IPS DF 19.7 (cell line): ENCODE measurements around the gene QRICH1.
"Not testable (repeated sequence)": the region's sequence is repeated elsewhere in the genome, so short reads cannot be mapped to it uniquely, and the experiment has no call there.

Experiments
- DNase-seq: peaks from one replicate; pipeline ENCODE4 v3.0.0-alpha.2; 2013; ENCODE audit warnings: low read depth, low spot score

Gene QRICH1

GRCh38 chr3:49017229-49017970, 76.5 kb downstream of the QRICH1 start:
- DNase-seq = no peak

- no peak for DNase-seq
These were observed 77.2 kb downstream of the QRICH1 start for GRCh38 chr3:49016414-49017228.

DNA sequence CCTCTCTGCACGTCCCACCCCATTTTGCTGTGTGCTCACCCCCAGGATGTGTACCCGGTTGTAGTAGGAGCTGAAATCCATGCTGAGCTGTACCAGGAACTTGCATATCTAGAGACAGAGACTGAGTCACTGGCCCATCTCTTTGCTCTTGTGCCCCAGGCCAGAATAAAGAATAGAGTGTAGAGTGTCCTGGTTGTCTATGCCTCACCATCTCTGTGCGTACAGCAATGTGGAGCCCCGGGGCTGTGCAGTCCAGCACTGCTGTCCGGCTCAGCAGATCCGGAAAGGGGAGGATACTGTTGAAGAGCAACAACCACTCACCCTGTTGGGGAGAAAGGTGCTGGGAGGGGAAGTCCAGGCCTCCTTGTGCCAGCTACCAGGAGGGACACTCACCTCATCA, 78.1 kb downstream of the QRICH1 start:
- no peak for DNase-seq

DNA sequence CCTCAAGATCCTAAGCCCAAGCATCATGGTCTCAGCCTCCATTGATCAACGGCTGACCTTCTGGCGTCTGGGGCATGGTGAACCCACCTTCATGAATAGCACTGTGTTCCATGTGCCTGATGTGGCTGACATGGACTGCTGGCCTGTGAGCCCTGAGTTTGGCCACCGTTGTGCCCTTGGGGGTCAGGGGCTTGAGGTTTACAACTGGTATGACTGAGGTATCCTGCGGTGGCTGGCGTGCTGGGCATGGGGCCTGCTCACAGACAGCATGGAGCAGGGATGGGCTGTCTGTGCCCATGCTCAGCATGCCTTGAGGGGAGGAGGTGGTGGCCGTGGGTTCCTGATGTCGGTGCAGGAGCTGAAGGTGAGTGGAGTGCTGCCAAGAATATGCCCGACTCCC, 78.8 kb downstream of the QRICH1 start:
- no peak for DNase-seq

- DNase-seq = no peak
These were observed 79.9 kb downstream of the QRICH1 start for GRCh38 chr3:49013738-49014660.

GRCh38 chr3:49013113-49013737, 80.6 kb downstream of the QRICH1 start:
- no peak for DNase-seq

- no peak for DNase-seq
These were observed 81.3 kb downstream of the QRICH1 start for GRCh38 chr3:49012441-49013017.

DNA sequence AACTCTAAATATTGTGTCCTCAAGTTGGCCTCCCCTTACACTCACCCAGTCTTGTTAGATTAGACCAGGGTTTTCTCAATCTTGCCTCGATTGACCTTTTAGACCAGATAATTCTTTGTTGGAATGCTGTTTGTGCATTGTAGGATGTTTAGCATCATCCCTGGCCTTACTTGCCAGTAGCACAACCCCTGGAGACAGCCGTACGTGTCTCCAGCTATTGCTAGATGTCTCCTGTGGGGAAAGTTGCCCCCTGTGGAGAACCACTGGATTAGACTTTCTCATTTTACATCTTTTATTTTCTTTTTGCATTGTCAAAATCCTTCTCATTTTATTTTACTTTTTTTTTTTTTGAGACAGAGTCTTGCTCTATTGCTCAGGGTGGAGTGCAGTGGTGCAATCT, 84.5 kb downstream of the QRICH1 start:
- DNase-seq = no peak

DNA sequence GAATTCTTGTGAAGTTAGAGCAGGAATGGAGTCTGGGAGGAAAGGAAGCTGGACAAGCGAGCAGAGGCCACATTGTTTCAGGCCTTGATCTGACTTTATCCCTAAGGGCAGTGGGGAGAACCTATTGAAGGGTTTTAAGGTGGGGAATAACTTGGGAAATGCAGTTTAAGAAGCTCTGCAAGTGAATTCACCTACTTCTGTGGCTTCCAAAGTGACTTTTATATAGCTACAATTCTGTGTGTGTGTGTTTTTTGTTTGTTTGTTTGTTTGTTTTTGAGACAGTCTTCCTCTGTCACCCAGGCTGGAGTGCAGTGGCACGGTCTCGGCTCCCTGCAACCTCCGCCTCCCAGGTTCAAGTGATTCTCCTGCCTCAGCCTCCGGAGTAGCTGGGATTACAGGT, 85.2 kb downstream of the QRICH1 start:
- DNase-seq = not testable (repeated sequence)

DNA sequence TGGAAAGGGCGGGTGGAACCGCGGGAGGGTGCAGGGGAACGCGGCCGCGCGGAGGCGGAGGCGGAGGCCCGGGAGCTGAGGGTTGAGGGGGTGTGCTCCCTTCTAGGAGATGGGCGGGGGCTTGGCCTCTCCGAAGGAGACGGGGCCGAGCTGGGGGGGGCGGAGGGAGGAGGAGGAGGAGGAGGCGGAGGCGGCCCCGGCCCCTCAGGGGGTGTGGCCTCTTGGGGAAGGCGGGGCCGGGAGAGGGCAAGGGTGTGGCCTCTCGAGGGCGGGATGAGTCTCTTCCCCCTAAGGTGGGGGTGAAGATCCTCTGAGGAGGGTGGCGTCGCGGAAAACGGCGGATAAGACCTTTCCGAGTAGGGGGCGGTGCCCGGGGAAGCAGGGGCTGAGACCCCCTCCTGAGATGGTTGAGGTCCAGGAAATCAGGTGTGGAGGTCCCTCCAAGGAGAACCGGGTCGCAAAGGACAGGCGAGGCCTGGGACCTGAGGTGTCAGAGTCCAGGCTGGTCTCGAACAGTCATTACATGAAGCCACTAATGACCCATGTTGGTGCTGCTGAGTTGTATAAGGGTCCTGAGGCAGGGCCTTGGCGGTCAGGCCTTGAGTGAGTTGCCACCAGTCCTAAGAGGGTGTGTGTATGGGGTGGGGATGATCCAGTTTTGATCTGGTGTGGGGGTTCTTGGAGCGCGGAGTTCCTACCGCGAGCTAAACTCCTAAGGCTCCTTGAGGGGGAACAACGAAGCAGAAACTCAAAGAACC, 85.9 kb downstream of the QRICH1 start:
- DNase-seq = no peak

- DNase-seq = peak; percentile 93
These were observed 86.7 kb downstream of the QRICH1 start, which contains the start of gene WDR6 for GRCh38 chr3:49007068-49007770. WDR6 (plus strand) TSS chr3:49007391; CDS start chr3:49007432, 41 bp downstream.

- no peak for DNase-seq
These were observed 87.3 kb downstream of the QRICH1 start for GRCh38 chr3:49006408-49007067.

GRCh38 chr3:49005998-49006397, 87.9 kb downstream of the QRICH1 start:
- DNase-seq = no peak

- DNase-seq = no peak
These were observed 88.6 kb downstream of the QRICH1 start for GRCh38 chr3:49005303-49005680.

- DNase-seq = no peak
These were observed 89.2 kb downstream of the QRICH1 start for GRCh38 chr3:49004352-49005302.

- no peak for DNase-seq
These were observed 92.7 kb downstream of the QRICH1 start for GRCh38 chr3:49001155-49001554.

DNA sequence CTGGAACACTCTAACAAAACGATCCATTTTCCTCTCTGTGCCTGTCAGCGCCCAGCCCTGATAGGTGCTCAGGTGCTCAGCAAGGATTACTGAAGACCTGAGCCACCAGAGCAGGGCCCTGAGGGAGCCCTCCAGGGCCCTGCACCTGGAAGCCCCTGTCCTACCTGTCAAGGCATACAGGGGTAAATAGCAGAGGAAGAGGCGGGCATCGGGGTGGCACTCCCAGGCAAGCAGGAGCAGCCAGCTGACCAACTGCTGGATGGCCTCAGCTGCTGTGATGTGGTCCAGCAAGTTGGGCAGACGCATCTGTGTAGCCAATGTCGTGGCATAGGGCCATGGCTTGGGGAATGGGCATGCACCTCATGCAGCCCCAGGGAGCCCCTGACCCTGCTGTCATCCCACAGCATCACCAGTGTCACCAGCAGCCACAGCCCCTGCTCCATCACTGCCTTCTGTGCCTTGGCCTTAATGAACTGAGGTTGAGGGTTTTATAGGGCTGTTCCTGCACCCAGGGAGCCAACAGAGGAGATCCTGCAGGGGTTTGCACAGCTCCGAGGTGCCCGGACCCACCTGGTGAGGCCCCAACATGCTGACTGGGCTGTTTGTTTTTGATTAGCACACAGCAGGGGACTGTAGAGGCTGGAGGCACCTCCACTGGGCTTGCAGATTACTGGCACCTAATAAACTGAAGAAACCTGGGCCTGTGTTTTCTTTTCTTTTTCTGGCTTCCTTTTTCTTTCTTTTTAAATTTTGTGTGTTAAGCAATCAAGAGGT, 94.6 kb downstream of the QRICH1 start:
- no peak for DNase-seq
